GM18526 (cell line): Measurements from ENCODE around the gene RNF169.

Source experiments
- POLR2A ChIP-seq: IDR thresholded peaks from 3 replicates; pipeline ENCODE4 v1.6.1; 2011; ENCODE audit not compliant: insufficient read length; ENCODE audit errors: extremely low read depth

Gene RNF169

DNA sequence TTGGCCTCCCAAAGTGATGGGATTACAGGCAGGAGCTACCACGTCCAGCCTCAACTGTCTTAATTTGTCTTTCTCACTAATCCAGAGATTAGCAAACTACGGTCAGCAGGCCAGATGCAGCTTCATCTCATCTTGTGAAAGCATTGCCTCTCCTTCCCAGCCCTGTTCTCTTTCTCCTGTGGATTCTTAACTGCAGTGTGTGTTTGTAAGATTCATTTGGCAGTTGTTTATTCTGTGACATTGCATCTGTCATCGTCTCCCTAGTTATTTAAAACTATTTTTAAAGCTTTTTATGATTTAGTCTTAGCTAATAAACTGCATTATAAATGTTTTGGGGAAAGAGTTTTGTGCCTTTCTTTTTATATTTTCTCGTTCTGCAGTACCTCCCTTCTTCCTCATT lies 29.2 kb downstream of the RNF169 start:
- no peak for TF ChIP-seq POLR2A

DNA sequence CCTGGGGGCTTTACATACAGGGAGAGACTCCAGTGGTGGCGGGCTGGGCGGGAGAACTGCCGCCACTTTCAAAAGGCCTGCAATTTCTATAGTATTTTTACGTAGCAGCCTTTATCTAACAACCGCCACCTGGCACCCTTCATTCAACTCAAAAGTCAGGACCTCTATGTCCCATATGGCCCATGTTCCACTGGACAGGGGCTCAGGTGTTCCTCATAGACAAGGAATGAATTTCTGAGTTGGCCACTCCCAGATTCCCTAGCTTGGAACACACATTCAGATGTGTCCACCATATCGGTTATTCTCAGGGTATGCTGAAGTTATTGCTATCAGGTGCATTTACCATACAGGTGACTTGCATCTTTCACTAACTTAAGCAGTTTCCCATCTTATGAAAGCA lies 29.9 kb downstream of the RNF169 start:
- TF ChIP-seq POLR2A: no peak

DNA sequence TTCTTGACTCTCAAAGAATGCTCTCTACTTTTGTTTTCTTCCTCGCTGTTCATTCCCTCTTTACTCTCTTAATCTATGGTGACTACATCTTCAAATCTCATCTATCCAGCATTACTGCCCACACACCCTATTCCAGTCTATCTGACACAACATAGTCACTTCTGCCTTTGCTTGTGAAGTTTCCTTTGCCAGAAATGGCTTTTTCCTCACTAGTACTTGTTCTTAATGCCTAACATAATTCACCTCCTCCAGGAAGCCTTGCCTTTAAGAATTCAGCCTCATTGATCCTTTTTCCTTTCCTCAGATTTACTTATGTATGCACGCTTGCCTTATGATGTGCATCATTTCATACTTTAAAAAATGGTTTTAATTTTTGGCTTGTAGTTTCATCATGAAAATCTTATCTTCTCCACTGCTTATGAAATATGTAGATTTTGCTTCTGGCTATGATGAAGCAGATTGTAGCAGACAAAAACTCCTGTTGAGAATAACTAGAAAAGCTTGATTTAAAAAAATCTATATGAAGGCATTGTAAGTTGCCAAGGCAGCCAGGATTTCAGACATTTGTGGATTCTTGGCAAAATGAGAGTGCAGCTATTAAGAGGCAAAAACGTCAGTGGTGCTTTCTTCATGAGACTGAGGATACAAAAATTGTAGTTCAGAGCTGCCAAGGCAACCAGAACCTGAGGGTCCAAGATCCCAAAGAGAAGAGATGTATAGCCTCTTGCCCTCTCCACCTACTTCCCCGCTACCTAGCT lies 31.8 kb downstream of the RNF169 start:
- TF ChIP-seq POLR2A: no peak

DNA sequence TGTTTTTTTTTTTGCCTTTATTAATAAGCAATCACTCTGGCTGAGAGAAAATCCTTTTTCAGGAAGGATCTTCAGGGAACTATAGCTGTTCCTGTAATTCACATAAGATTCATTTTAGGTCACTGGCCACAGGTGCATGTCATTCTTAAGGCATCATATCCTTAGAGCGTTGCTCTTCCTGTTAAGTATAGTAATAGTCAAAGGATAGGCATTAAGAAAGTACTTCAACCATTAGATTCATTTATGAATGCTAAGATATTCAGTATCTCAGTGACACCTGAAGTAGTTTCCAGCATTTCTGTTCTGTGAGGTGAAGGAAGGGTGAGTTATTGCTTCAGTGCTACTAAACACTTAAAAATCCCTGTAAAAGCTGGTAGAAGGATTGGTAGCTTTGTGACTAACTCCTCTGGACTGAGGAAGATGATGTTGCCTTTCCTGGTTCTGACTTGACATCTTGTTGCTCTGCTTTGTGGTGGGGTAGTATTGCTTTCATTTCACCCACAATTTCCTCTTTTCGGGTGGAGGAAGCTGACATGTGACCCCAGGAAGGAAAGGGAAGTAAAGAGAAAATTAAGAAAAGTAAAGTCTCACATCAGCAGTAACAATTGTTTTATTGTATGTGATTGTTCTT lies 34.7 kb downstream of the RNF169 start:
- TF ChIP-seq POLR2A: no peak

DNA sequence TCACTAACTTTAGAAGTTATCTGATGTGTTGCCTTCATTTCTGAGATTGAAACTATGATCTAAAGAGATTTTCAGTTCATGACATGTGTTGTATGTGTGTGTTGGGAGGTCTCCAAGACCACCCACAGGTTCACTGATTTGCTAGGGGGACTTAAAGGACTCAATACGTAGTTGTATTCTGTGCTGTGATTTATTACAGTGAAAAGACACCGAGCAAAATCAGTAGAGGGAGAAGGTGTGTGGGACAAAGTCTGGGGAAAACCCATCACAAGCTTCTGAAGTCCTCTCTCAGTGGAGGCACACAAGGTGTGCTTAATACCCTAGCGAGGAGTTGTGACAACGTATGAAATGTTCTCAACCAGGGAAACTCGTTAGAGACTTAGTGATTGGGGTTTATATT lies 35.6 kb downstream of the RNF169 start:
- no peak for TF ChIP-seq POLR2A

DNA sequence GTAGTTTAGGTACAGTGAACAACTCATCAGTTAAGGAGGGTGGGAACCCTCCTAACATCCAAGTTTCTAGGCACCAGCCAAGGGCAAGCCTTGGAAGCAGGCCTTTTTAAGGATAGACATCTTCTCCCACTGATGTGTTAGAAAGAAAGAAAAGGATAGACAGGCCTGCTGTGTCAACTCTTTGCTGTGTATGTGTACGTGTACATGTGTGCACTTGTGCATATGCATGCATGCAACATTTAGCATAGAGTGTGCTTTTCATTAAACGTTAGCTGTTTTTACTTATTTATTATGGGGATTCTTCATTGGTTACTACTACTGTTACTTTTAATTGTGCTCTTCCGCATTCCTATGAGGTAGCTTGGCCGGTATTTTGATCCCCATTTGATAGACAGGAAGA lies 36.1 kb downstream of the RNF169 start:
- TF ChIP-seq POLR2A: no peak

DNA sequence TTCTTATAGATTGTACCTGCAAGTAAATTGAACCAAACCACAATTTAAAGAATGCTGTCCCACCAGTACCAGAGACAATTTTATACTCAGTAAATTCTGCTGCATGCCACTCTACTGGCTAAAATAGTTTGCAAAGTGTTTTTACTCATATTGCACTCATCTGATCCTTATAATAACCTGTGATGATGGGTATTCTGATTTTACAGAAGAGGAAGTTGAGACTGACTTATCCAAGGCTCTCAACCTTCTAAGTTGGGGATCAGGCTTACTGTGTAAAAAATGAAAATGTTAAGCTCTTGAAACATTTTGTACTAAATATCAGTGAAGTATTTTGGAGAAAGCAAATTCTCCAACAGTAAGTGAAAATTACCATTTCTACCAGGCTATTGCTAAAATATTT lies 37.9 kb downstream of the RNF169 start:
- TF ChIP-seq POLR2A: no peak

DNA sequence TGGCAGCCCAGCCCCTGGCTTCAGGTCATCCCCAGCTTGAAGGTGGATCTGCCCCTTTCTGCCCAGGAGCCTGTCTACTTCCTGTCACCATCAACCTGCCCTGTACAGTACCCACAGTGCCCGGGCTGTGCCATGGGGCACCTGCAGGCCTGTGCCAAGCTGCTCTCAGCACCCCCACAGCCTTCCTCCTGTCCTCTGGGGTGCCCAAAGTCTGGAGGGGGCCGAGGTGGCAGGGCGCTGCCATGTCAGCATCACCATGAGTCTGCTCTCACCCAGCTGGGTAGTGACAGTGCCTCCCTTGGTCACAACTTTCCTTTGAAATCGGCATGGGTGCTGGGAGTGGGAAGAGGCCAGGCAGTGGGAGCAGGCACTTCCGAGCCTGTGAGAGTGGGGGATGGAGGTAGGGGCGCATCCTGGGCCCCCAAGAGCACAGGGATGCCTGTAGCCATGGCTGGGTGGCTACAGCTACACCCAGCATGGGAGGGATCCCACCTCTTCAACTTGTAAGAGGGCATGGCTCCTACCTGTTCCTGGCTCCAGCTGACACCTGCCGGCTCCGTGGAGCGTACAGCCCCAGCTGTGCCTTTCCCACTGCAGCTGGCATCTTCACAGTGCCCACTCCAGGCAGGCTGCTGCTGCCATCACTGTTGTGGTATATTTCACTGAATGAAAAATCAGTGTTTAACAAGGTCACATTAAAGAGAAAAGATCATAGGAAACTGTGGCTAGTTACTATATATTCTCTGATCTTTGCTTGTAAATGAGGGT lies 42.9 kb downstream of the RNF169 start:
- TF ChIP-seq POLR2A: no peak

DNA sequence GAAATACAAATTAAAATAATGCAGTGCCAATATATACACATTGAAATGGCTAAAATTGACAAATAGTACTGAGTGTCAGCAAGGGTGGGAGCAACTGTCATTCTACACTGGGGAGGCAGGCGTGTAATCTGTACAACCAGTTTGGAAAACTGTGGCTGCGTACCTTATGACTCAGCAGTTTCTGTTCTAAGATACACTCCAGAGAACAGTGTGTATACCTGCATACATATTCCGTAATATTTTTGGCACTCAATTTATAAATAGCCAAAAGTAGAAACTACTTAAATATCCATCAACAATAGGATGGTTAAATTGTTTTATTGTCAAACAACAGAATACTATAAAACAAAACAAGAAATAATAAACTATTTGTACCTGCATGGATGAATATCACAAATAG lies 57.6 kb downstream of the RNF169 start:
- TF ChIP-seq POLR2A: no peak

DNA sequence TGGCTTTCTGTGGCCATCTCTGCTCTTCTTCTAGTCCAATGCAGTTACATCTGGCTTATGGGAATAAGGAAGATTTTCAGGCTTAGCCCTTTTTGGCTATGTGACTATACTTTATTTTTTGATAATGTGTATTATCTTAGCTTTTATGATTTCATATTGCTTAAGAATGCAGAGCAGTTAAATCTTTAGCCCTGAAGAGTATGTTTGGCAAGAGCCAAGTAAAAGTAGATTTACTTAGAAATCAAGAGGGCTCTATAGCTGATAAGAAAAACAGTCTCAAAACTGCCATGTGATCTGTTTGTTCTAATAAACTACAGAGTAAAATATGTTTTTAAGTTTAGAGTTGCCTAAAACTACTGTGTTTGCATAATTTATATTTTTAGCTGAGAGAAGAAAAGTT lies 61.2 kb downstream of the RNF169 start:
- no peak for TF ChIP-seq POLR2A

DNA sequence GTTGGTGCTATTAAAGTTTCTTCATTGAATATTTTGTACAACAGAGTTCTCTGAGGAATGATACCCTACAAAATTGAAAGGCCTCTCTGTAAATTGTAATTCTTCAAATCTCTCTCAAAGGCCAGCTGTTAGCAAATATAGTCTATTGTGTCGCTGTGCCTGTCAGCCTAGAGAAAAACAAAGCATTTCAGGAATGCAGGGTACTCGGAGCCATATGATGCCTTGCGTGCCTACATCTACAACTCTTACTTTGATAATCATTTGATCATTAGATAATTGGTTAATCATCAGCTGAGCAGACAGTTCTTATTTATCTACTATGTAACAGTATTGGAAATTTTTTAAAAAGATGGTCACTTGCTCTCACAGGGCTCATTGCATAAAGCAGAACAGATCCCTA lies 67.3 kb downstream of the RNF169 start:
- TF ChIP-seq POLR2A: no peak

DNA sequence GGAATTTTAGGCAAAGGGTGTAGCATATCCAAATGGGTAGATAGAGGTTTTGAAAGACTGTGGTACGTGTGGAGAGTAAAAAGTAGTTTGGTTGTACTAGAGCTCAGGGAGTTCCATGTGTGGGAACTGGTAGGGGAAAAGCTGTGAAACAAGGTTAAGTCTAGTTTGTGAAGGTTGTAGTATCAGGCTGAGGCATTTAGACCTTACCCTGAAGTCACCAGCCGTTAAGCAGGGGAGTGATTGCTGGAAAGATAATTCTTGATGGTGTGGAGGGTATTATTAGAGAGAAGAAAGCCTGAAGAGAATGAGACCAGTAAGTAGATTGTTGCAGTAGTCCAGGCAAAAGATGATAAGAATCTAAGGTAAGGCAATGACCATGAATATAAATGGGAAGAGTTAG lies 68.0 kb downstream of the RNF169 start:
- TF ChIP-seq POLR2A: no peak

DNA sequence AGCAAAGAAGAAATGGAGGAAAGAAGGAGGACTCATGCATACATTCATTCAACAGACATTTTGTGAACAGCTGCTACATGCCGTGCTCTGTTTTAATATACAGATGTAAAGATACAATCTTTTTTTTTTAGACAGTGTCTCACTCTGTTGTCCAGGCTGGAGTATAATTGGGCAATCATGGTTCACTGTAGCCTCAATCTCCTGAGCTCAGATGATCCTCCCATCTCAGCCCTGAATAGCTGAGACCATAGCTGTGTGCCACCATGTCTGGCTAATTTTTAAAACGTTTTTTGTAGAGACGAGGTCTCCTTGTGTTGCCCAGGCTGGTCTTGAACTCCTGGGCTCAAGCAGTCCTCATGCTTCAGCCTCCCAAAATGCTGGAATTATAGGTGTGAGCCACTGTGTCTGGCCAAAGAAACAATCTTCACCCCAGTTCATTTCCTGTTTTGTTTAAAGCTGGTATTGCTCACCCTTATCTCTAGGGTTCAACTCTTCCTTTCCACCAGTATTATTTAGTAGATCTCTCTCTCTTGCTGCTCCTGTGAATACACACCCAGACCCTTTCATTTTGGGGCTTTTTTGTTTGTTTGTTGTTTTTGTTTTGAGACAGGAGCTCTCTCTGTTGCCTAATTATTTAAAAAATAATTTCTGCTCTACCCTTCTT lies 69.8 kb downstream of the RNF169 start:
- TF ChIP-seq POLR2A: no peak

DNA sequence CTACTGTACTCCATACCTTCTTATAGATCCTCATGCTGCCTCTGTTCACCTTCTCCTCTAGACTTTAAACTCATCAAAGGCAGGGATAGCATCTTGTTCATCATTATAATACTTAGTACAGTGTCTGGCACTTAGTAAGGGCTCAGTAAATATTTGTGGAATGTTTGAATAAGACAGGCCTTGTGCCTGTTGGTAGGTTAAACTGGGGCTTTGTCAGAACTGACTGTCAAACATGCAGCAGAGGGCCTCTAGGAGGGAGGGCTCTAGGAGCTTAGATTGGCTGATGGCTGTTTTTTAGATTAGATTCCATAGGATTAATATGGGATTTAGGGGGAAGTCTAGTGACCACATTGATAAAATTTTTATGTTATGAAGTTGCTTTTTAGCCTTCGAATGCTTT lies 70.8 kb downstream of the RNF169 start:
- no peak for TF ChIP-seq POLR2A

DNA sequence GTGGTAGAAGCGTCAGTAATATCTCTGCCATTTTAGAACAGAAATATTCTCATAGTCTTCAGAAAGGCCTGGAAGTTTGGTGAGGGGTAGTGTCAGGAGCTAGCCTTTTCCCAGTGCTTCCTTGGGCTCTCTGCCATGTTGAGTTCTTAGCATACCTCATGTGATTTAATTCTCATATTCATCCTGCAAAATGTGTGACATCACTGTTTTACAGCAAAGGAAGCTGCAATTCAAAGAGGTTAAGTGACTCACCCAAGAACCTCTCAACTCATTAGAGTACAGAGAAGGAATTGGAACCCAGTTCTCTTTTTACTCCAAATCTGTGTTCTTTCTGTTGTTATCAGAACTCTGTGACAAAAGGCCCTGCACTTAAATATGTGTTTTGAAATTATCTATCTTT lies 72.1 kb downstream of the RNF169 start:
- no peak for TF ChIP-seq POLR2A

DNA sequence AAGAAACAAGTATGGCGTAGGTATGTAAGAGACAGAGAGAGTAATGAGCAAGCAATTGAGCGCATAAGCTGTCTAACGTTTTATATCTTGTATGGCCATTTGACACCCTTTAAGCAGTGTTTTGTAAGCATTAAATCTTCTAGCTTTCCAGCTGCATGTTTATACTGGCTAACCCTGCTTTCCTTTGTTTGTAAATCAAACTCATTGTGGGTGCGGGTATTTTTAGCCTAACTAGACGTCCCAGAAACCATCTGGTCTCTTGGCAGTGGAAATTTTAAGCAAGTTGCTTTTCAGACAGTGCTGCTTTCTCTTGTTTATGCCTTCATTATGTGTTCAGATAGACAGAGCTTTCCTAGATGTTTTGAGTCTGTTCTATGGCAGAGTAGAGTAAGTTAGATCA lies 73.5 kb downstream of the RNF169 start:
- TF ChIP-seq POLR2A: no peak

DNA sequence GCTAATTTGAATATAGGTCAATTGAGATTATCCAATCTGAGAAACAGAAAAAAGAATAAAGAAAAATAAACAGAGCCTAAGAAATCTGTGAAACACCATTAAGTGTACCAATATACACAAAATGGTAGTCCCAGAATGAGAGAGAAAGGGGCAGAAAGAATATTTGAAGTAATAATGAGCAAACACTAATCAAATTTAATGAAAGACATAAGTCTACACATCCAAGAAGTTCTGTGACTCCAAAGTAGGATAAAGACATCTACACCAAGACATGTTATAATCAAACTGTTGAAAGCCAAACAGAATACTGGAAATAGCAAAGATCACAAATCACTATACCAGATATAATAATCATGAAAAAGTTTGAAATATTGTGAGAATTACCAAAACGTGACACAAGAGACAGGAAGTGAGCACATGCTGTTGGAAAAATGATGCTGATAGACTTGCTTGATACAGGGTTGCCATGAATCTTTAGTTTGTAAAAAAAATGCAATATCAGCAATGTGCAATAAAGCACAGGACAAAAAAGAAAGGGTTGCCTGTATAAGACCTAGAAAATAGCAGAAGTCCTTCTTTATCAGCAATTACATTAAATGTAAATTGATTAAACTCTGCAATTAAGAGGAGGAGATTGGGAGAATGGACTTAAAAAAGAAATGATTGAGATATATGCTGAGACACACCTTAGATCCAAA lies 75.8 kb downstream of the RNF169 start:
- no peak for TF ChIP-seq POLR2A
